DMS153 (cell line): ENCODE data around the gene SMAP2.
A peak's percentile ranks its signal among the peaks of the same experiment; 100 is the strongest.

Source experiments
- DNase-seq: peaks from one replicate; lab custom pipeline; 2025; lab: John Stamatoyannopoulos, UW

The SMAP2 gene

DNA sequence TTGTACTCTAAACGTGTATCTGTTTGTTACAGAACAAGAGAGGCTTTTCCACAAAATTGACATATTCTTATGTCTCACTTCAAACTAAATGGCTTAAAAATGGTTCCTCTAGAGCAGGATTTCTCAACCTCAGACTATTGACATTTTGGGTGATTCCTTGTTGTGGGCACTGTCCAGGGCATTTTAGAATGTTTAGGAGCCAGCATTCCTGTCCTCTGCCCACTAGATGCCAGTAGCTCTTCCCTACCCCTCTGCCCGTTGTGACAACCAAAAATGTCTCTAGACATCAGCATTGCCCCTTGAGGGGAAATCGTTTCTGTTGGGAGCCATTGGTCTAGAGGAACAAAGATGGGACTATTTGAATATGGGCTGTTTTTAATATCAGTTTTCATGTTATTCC lies 17.3 kb downstream of the SMAP2 start:
- no peak for DNase-seq

DNA sequence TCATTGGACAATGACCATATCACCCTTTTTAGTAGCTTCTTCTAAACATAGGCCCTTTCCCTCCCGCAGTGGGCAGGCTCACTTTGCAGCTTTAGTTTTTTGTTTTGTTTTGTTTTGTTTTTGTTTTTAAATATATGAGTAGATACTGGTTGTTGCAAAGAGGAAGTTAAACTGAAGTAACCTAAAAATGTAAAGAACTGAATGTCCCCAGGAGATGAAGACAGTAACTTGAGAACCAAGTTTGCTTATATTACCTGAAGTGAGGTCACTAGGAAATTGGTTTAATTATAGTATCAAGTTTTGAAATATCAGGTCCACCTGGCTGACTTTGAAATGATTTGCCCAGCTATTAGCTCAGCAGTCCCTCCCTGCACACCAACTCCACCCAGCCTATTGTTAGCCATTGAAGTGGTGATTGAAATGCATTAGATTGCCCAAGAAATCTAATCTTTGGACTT lies 18.2 kb downstream of the SMAP2 start:
- no peak for DNase-seq

DNA sequence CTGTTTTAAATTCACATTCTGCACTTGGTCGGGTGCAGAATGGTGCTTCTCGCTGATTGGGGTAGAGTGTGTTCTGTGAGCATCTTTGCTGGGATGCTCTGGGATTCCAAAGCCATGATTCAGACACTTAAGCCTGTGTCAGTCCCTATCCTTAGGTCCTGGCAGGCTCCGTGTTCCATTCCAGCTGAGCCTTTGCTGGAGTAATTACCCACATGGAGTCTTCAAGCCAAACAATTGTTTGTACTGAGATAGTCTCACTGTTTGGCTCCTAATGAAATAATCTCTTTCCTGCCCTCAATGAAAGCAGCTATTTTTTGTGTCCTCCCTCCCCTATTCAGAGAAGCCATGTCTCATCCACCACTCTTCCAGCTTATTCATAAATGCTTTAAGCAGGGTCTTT lies 18.7 kb downstream of the SMAP2 start:
- DNase-seq = no peak

DNA sequence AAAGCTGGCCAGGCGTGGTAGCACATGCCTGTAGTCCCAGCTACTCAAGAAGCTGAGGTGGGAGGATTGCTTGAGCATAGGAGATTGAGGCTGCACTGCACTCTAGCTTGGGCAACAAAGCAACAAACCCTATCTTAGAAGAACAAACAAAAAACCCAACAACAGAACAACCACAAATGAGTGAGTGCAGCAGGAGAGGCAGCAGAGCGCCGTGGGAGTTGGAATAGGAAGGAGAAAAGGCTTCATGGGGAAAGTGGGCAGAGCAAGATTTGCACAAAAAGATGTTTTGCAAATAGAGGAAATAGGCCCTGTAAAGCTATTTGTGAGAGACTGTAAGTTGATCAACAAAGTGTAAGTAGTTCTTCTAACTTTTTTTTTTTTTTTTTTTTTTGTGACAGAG lies 19.6 kb downstream of the SMAP2 start:
- DNase-seq = no peak

DNA sequence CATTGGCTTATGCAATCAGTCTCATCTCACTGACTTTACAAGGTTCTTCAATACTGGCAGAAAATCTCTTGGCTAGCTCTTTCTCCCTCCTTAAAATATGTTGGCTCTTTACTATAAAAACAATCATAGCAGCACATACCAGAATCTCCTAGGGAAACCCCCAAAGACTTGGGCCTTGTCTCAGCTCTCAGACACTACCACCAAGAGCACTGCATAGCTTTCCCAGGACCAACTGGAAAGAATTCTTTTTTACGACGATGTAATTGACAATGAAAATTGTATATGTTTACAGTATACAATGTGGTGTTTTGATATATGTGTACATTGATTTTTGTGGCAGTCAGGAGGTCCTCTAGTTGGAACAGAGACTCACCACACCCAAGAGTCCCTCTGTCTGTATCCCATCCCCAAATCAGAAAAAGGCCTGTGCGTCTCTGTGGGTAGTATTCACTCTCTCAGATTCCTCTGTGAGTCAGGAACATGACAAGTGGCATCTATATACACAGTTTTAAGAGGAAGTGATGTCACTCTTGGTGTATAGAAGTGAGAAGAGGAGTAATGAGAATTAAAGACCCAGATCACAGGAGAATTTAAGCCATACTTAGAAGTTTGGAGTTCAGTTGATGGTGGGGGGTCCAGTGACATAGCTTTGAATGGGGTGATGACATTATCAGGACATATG lies 21.1 kb downstream of the SMAP2 start:
- no peak for DNase-seq

DNA sequence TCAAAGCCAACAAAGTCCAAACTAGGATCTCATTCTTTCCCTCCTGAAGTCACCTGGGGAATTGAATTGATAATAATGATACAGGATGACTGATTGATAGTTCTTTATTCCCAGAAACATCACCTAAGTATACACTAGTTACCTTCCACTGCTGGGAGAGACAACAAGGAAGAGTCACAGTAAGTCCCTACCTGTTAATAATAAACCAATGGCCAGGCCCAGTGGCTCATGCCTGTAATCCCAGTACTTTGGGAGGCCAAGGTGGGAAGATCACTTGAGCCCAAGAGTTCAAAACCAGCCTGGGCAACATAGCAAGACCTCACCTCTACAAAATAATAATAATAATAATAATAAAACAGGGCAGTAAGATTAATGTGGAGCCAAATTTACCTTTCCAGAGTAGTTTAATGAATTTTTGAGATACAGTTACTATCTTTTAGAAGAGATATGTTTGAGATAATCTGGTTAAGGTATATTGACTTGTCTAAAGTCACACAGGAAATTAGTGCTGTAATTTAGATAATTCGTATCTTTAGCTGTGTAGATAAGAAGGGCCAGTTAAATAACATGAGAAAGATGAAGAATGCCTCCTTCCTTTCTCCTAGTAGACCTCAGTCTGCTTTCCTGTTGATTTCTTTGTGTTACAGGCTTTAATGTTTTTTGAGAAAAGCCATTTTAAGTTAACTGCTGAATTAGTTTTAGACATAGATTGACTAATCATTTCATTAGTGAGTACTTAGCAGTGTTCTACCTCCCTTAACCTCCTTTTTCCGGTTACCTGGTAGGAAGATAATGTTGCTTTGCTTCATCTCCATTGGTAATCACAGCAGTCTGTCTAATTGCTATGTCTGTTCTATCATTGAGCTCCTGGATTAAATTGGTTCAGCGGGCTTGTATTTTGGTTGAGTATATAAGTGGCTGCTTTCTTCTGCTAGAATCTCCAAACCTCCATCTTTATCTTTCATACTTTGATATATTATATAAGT lies 22.0 kb downstream of the SMAP2 start:
- DNase-seq = no peak

DNA sequence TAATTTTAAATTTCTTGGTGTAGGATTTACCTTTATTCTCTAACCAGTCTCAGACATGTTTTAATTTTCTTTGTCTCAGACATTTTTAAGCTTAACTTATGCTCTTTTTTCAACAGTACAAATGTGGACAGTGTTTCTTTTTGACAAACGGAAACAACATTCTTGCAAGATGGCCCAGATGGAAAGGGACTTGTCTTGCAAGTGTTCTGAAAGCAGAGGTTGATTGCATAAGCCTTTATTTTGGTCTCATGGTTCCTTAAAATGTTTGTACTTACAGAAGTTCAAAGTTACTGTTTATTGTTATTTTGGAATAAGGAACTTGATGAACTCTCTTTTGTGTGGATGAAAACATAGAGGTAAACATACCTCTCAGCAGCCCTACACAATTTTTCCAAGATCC lies 22.9 kb downstream of the SMAP2 start:
- DNase-seq = no peak

DNA sequence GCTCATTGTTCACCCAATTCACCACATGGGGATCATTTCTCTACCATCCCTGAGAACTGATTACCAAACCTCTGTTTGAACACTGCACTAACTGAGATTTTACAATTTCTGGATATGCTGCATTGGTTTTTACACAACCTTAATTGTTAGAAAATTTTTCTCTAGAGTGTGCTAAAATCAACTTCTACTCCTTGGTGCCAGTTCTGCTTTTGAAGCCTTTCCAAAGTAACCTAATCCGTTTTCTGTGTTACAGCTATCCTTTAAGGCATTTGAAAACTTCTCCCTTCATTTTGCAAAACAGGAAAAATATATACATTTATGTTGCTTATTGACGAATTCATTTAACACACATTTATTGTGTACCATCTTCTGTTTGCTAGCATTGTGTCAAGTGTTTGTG lies 23.7 kb downstream of the SMAP2 start:
- DNase-seq = no peak

DNA sequence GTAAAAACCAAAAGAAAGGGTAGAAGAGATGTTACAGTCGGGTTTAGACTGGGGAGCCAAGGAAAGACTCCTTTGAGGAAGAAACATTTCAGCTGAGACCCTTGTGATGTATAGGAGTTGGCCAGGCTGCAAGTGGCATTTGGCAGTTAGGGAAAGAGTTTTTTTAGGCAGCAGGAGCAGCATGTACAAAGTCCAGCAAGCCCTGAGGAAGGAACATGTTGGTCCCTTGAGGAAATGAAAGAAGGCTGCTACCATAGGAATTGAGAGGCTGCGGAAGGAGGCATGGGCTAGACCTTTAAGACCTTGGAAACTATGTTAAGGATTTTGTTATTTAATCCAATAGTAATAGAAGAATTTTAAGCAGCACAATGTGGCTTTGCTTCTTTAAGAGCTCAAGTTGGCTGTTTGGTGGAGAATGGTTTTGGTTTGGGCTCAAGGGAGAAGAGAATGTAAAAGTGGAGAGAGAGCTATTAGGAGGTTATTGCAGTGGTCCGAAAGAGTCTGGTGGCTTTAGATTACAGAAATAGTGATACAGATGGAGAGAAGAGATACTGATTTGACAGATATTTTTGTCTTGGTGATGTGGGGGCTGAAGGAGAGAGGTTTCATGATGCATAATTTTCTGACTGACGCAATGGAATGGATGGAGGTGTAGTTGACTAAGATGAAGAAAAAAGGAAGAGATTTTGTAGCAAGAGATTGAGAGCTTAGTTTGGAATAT lies 26.6 kb downstream of the SMAP2 start:
- DNase-seq = no peak

DNA sequence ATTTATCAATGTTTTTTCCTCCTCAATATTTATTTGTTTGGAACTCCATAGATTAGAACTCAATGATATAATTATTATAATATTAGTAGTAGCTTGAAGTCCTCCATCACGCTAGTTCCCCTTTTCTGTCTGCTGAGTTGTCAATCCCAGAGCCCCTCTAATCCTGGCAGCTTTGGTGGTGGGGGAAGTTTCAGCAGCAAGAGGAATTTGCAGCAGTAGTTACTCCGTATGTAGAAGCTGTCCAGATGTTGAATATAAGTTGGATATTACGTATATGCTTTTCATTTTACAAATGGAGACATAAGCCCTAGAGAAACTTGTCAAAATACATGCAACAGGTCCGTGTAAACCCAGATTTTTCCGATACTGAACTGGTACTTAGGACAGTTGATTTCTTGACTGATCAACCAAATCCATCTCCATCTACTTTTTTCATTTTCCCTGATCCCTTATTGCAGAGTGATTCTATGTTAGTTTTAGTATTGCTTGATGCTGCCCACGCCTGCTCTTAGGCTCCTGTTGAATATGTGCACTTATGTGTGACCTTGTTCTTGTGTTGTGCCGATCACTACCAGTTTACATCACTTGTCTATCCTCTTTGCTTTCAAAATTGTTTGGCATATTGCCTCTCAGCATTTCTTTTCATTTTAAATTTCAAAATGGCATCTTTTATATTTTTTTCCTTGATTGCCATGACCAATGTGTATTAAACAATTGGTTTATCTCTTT lies 28.1 kb downstream of the SMAP2 start:
- no peak for DNase-seq

DNA sequence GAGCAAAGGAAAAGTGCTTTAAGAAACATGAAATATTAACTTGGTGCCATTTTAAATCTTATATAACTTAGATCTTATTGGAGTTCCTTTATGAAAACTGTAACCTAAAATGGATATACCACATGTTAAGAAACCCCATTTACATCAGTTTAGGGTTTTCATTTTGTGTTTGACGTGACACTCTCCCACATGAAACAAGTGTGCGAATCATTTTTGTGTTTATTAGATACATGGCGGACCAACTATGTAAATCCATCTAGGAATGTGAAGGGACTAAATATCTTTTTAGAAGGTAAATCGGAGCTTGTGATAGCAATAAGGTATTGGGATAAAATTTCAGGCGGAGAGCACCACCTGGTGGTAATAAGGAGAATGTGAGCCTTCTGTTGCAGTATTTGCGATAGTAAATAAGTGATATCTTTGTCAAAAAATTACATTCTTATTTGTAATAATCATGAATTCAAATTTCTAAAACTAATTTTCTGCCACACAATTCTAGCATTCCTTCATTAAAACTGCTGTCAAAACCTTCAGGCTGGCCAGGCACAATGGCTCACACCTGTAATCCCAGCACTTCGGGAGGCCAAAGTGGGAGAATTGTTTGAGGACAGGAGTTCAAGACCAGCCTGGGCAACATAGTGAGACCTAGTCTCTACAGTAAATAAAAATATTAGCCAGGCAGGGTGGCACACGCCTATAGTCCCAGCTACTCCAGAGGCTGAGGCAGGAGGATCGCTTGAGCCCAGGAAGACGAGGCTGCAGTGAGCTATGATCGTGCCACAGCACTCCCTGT lies 31.3 kb downstream of the SMAP2 start:
- DNase-seq = peak; percentile 68

DNA sequence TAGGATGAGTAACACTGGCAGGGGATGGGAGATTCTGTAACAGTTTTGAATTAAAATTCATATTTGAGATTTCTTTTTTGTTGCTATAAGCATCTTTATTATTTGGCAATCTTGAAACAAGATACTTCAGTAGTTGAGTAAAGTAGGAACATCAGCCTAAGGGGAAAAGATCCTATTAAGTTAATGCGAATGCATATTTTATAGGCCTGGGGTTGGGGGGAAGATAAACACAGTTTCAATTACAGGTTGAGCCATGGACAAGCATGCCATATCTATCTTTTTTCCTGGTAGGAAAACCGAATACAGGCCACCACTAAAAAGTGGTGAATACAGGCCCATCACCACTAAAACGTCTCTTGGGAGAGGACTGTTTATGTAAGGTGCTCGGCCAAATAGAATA lies 32.3 kb downstream of the SMAP2 start:
- no peak for DNase-seq

DNA sequence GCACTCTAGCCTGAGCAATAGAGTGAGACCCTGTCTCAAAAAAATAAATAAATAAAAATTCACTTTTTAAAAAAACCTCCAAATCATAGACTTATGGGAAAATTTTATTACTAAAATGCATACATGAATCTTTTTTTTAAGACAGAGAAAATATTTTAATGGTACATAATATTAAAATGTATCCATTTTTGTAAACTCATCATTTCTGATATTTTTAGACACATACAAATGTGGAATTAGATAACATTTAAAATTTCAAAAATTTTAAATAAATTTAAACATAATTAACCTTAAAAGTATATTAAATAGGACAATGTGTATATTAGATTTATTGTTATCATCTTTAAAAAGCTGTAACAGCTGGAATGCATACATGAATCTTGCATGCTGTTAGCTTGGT lies 33.9 kb downstream of the SMAP2 start:
- DNase-seq = no peak

DNA sequence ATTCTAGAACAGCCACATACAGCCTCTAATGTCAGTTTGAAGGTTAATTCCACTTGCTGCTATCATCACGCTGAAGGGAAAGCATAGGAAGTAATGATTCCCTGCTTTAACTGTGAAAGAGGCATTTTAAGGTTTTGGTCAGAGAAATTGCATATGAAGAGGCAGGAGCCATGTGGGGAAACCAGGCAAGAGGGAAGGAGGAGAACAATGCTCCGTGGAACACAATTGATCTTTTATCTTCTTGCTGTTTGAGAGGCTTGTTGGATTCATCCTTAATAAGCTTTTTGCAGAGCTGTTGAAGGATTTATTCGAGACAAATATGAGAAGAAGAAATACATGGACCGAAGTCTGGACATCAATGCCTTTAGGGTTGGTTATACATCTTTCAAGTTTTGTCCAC lies 35.9 kb downstream of the SMAP2 start:
- no peak for DNase-seq

DNA sequence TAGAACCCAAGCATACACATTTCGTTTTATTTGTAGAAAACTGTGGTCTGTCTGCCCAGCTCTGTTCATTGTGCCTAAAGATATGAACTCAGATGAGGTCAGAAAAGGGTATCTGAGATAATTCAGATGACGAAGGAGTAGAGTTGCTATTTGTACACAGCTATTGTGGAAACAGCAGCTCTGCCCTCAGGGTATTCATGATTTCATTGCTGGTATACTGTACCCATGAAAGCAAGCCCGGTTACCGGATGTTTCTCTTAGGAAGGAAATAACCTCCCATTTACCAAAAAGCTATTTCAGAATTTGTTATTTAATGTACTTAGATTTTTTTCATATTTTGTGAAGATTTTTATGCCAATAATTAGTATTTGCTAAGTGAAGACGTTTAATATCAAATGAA lies 37.8 kb downstream of the SMAP2 start:
- DNase-seq = no peak

DNA sequence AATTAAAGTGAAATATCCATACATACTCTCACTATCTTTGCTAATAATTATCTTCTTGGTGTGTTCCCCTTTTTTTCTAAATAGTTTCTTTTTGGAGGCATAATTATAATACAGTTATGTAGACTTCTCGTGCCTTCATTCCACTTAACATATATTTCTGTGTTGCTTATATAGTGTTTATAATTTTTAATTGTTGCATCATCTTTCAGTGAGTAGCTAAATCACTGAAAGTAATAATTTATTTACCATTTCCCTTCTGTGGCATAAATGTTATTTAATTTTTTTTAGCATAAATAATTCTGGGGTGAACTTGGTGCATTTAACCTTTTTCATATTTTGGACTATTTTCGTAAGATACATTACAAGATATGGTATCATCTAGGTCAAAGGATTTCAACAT lies 38.3 kb downstream of the SMAP2 start:
- no peak for DNase-seq

DNA sequence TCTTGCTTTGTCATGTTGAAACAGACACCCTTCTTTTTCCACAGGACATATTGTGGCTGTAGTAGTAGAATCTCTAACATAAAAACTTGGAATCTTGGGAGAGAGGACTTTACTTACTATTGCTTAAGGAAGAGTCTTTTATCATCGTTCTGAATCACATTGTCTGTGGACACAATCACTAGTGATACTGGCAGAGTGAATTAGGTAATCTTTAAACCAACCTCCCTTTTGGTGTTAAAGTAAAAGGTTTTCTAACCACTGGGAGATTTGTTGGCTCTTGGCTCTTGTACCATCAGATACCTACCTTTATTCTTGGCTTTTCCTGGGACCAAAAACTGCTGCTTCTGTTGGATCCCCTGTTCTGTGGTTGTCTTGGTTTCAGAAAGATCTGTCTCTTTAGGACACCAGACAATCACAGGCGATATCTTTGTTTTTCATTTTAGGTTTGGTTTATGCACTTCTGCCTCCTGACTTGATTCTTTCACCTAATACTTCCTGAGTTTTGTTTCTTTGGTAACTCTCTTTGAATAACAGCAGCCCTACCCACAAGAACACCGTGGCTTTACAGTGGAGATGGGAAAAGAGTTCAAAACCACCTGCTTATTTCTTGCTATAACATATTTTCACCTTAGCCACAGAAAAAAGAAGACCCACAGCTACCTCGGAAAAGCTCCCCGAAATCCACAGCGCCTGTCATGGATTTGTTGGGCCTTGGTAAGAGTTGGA lies 40.2 kb downstream of the SMAP2 start:
- DNase-seq = no peak

DNA sequence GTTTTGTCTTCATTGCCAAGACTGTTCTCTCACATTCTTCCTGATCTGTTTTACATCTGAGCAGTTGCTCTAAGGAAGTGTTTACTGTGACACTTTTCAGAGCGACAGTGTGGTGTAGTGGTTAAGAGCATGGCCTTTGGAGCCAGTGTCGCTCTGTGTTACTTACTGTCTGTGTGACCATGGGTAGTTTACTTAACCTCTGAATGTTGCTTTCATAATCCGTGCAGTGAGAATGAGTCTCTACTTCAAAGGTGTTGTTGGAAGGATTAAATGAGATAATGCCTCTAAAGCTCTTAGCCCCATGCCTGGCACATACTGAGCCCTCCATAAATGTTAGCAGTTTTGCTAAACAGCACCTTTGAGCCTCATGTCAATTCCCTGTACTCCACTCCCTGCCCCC lies 40.8 kb downstream of the SMAP2 start:
- no peak for DNase-seq

DNA sequence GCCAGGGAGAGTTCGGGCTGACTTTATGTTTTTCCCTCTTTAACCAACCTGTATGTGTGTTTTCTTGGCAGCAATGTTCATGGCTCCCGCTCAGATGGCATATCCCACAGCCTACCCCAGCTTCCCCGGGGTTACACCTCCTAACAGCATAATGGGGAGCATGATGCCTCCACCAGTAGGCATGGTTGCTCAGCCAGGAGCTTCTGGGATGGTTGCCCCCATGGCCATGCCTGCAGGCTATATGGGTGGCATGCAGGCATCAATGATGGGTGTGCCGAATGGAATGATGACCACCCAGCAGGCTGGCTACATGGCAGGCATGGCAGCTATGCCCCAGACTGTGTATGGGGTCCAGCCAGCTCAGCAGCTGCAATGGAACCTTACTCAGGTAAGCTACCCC lies 43.2 kb downstream of the SMAP2 start:
- DNase-seq = no peak
